ENCODE data around the gene SCO2.

GRCh38 chr22:50570861-50571260 lies 45.5 kb upstream of the SCO2 start:
- TF ChIP-seq CTCF (IDR thresholded peaks at IDR 0.05): no peak
- TF ChIP-seq POLR2A (IDR thresholded peaks at IDR 0.05): no peak

Measured in heart left ventricle (tissue), 13 donors.